ENCODE results near the gene MYOD1.

Gene MYOD1

DNA sequence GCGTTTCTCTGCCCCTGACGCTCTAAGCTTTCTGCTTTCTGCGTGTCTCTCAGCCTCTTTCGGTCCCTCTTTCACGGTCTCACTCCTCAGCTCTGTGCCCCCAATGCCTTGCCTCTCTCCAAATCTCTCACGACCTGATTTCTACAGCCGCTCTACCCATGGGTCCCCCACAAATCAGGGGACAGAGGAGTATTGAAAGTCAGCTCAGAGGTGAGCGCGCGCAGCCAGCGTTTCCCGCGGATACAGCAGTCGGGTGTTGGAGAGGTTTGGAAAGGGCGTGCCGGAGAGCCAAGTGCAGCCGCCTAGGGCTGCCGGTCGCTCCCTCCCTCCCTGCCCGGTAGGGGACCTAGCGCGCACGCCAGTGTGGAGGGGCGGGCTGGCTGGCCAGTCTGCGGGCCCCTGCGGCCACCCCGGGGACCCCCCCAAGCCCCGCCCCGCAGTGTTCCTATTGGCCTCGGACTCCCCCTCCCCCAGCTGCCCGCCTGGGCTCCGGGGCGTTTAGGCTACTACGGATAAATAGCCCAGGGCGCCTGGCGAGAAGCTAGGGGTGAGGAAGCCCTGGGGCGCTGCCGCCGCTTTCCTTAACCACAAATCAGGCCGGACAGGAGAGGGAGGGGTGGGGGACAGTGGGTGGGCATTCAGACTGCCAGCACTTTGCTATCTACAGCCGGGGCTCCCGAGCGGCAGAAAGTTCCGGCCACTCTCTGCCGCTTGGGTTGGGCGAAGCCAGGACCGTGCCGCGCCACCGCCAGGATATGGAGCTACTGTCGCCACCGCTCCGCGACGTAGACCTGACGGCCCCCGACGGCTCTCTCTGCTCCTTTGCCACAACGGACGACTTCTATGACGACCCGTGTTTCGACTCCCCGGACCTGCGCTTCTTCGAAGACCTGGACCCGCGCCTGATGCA is at the start of gene MYOD1:
Gene MYOD1 (plus strand): TSS at position 544 of the 910 bp plus-strand sequence. CDS start 212 bp downstream, at position 756.
- DNase-seq (ENCODE audit: low read depth in 2 of 2) = no peak

DNA sequence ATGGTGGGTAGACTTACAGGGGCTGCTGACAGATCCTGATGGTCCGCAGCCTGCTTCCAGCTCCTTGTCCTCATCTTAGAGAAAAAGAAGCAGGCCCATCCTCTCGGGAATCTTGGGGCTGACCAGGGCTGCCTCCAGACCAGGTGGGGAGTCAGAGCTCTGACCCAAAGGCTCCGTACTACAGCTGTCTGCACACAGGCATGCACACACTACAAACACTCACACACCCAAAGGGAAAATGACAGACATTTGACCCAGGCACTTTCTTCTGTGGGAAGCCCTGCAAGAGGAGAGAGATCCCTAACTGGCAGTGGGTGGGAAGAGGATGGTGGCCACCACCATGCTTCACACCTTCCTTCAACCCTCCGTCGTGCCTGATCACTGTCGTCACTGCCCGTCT is 46.9 kb upstream of the MYOD1 start:
- no peak for DNase-seq (ENCODE audit: low read depth in 2 of 2)

DNA sequence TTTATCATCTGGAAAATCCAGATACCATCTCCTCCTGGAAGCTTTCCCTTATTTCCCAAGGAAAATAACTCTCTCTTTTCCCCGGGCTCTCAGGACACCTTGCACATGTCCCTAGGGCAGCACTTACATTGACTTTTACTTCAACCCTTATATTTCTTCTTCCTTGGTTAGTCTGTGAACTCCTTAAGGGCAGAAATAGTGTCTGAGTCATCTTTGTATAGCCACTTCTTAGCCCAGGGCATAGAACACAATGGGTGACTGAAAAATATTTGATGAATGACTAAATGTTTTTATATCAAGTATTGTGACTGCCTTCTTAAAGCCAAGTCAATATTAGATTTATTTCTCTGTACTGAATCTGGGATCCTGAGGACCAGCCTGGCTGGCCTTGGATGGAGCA is 45.4 kb upstream of the MYOD1 start:
- no peak for DNase-seq (ENCODE audit: low read depth in 2 of 2)

DNA sequence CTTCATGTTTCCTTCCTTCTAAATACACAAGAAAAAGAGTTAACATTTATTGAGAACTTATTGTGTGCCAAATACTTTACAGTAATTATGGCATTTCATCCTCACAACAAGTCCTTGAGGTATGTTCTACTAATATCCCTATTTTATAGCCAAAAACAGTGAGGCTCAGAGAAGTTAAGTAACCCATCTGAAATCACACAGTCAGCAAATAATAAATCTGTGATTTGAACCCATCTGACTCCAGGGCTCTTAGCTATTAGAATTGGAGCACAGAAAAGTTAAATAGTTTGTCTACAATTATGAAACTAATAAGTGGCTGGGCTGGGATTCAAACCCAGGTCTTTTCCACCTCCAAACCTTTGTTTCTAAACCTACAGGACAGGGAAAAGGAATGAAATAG is 36.5 kb upstream of the MYOD1 start:
- no peak for DNase-seq (ENCODE audit: low read depth in 2 of 2)

DNA sequence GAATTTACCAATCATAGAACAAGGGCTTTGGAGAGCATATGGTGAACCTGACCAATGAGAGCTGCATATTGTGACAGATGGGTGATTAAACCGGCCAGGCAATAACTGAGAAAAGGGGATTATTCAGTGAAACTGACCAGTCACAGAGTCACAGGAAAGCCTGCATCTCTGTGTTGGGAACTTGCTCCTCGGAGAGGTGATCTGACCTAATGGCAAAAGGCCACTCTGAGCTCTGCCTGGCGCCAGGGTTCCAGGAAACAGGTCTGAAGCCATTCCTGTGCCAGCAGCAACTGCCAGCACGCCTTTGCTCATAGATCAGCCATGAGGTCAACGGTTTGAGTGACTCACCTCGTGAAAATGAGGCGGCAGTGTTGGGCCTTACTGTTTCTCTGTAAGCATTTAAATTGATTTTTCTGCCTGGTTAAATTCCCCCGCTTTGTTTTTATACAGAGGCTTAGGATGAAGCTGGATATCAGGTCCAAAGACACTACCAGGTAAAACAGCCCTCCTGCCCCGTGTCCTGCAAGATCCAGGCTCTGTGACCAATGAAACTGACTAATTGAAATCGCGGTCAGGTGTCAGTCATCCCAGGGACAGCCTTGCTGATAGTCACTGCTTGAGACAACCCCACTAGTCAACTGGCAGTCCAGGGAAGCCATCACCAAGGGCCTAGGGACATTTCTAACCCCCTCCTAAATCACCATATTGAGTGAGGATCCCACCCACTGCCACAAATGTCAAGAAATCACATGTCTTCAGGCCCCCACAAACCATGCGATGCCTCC is 35.8 kb upstream of the MYOD1 start:
- DNase-seq (ENCODE audit: low read depth in 2 of 2) = no peak

DNA sequence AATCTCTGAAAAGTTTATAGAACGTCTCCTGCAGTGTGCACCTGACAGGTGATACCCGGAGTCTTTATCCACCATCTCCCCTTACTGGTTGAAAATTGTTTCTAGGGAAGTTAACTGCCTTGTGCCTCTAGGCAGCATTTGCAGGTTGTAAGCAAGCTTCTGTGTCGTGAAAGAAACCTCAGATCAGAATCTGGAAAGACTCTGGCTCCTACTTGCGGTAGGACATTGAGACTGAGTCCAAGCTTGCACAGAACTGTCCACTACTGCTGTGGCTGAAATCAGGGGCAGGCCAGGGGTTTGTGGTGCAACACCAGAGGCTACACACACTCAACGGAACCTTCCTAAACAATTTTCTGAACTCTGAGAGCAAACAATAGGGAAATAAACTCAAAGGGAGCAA is 34.8 kb upstream of the MYOD1 start:
- no peak for DNase-seq (ENCODE audit: low read depth in 2 of 2)

DNA sequence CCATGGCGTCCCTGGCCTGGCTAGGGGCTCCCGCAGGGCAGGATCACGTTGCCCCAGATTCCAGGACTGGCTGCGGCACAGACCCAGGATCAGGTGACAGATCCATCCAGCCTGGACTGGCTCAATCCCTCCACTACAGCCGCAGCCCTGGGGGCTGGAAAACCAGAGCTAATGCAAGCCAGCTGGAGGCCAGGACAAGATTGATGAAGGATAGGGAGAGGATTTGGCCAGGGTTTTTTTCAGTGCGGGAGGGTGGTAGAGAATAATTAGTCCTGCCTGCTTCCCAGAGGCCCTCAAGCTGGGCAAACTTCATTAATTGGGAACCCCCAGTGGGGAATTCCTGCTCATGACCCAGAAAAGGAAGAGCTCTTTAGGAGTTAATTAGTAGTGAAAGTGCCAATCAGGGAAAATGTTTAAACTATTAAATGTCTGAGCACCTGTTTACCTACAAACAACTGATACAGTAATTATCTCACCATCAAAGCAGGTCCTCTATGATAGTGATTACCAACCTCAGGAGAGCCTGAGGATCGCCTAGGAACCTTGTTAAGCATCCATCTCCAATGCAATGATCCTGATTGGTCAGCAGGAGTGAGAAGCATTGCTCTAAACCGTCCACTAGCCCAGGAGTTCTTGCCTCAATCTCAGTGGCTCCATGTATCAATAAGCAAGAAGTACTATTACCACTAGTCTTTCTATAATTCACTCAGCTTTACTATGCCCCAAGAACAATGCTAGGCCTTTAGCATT is 33.0 kb upstream of the MYOD1 start:
- DNase-seq (ENCODE audit: low read depth in 2 of 2) = no peak

DNA sequence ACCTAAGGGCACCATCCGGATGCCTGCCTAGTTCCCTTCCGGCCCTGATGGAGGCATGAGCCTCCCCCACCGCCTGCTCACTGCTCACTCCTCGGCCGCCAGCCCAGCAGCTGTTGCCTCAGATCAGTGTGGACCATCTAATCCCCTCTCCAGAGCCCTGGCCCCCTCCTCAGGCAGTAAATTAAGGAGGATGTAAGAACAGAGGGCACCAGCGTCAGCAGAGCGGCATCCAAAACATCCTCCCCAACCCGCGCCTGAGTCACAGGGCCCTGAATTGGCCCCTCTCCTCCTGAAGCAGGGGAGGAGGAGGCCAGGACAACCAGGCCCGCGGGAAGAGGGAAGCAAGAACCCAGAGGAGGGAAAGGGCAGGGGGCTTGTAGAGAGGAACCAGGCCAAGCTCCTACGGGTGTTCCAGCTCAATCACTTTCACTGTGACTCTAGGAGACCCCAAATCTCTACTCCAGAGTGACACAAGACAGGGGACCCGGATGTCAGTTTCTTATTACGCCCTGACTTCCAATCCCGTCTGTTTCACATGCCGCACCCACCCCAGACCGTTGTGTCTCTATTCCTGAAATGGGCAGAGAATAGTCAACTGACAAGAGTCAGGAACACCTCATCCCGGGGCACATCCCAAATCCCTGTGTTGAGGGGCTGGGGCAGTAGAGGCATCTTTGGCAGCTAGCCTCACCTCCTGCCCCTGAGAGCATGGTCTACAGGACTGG is 31.3 kb upstream of the MYOD1 start:
- no peak for DNase-seq (ENCODE audit: low read depth in 2 of 2)

DNA sequence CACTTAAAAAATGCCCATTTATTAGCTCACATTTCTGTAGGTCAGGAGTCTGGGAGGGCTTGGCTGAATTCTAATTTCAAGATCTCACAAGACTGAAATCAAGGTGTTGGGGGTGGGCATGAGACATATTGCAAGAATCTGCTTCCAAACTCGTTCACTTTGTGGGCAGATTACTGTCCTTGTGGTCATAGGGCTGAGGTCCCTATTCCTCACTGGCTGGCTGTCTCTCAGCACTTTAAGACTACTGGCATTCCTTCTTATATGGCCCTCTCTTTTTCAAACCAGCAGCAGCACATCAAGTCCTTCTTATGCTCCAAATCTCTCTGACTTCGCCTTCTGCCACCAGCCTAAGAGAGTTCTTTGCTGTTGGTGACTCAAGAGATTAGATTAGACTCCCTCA is 27.8 kb upstream of the MYOD1 start:
- no peak for DNase-seq (ENCODE audit: low read depth in 2 of 2)

DNA sequence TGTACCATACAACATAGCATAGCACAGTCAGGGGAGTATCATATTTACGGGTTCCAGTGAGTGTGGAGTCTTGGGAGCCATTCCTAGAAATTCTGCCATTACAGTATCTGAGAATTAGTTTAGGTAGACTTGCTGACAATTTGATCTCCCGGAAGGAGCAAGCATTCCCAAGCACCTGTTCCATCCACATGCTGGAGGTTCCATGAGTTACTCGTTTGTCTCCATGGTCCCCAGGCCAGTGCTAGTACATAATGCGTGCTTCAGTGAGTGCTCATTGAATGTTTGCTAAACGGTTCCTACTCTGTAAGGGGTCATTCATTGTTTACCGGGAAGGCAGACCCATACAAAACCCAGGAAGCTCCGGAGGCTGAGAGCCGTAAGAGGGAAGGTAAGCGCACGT is 27.4 kb upstream of the MYOD1 start:
- no peak for DNase-seq (ENCODE audit: low read depth in 2 of 2)

DNA sequence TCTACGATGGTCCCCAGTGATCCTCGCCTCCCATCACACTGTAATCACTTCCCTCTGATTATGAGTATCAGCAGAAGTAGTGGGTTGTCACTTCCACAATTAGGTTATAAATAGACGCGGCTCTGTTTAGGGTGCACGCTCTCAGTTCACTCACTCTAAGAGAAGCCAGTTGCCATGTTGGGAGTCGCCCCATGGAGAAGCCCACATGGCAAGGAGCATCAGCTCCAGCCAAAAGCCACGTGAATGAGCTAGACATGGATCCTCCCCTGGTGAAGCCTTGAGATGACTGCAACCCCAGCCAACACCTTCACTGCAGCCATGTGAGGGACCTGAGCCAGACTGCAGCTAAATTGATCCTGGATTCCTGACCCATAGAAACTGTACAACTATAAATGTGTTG is 26.4 kb upstream of the MYOD1 start:
- no peak for DNase-seq (ENCODE audit: low read depth in 2 of 2)

DNA sequence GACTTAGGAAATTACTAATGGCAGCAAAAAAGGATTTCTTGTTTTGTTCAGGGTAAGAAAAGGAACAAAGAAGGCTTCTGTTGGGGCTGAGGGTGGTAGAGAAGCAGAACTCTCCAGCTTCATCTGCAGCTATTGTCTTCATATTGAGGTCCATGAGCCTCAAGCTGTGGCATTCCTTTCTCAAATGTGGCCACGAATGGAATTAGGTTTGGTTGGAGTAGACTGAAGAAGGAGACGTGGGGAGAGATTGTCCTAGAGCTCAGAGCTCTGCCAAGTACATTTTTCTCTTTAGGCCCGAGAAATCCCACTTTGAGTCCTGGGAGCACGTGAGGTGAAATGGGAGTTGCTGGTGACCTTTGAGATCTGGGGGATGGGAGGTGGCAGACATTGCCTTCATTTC is 25.8 kb upstream of the MYOD1 start:
- DNase-seq (ENCODE audit: low read depth in 2 of 2) = no peak

DNA sequence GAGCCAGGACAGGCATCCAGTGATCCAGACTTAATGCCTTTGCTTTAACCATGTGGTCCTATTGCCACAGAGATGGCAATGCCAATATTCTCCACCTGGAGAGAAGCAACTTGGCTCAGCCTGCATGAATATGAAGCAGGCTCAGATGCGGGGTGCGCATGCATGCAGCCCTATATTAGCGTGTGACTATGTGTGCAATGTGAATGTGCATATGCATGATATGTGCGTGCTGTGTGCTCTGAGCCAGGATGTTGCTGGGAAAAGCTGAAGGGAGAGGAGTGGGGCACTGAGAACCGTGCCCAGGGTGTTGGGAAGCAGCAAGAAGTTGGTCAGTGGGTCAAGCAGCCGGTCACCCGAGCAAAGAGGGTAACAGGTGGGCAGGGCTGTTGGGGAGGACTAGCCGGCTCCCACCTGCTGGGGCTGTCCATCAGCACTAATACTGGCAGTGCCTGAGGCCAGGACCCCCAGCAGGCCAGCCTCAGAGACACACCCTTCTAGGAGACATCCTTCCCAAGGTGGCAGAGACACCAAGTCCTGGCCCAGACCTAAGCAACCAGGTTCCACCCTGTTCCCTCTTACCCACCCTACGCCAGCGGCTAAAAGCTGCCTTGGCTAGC is 24.8 kb upstream of the MYOD1 start:
- no peak for DNase-seq (ENCODE audit: low read depth in 2 of 2)

DNA sequence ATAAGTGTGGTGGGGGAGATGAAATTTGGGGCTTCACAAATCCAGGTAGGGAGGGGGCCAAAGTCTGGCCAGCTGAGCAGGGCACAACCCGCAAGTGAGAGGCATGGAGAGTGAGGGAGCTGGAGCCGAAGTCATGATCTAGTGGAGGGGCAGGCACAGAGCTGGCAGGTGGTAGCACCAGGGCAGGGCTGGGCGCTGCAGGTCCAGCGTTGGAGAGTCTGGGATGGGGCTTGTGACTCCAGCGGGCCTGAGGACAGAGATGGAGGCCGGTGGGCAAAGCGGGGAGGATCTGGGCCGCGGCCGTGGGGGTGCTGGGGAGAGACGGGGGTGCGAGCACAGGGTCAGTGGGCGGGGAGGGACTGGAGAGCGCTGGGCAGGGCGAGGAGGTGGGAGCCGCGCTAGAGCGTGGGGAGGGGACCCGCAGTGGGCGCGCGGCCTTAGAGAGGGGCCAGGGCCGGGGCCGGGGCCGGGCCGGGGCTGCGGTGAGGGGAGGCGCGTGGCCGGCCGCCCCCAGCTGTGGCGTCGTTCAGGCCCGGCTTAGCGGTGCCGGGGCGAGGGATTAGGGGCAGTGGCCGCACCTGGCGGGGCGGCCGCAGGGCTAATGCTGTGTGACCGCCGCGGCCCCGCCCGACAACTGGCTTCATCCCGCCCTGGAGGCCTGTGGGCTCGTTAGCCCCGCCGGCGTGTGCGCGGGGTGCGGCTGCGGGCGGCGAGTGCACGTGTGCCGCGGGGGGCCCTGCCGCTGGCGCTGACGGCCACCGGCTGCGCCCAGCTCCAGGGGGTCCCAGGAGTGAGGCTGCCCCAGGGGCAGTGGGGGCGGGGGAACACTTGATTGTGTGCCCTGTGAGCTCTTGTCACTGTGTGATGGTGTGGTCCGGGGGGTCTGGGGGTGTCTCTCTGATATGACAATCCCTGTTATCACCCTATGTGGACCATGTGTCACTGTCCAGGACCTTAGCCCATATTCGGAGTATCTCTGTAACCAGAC is 23.6 kb upstream of the MYOD1 start:
- no peak for DNase-seq (ENCODE audit: low read depth in 2 of 2)

DNA sequence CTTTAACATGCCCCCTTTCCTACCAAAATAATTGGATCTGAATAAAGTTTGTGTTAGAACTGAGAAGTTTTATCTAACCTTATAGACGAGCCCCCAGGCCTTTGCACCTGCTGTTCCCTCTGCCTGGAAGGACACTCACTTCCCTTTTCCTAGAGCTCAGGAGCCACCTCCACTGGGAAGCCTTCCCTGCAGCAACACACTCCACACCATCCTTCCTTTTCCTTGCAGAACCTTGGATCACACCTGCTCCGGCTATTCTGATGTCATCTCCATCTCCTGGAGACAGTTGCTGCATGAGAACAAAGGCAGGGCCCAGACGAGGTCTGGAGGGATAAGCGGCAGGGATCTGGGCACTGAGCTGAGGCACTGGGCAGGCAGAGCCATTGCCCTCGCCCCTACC is 22.6 kb upstream of the MYOD1 start:
- DNase-seq (ENCODE audit: low read depth in 2 of 2) = no peak

DNA sequence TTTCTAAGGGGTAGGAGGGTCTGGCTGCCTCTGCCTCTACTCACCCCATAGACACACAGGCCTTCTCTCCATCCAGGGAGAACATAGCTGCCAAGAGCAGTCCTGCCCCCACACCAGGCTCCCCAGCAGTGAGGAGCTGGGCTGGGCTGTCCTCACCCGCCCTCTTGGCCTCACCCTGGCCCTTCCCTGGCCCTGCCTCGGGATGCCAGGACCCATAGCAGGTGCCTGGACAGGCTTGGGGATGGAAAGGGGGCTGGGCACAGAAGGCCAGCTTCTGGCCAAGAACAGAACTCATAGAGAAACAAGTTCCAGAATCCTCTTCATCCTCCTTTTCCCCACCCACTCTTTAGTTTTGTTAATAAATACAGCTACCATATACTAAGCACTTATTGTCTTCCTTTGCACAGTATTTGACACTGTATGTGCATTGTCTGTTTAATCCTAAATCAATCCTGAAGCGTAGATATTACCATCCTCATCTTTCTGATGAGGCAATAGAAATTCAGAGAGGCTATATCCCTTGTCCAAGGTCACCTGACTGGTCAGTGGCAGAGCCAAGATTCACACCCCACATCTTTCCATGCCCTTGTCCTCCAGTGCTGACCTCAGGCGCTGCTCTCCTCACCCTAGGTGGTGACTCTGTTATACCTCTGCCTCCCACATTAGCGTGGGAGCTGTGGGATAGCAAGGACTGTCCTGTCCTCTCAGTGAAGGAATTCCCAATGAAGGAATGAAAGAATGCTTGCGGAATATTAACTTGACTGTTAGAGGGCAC is 22.0 kb upstream of the MYOD1 start:
- DNase-seq (ENCODE audit: low read depth in 2 of 2) = no peak

DNA sequence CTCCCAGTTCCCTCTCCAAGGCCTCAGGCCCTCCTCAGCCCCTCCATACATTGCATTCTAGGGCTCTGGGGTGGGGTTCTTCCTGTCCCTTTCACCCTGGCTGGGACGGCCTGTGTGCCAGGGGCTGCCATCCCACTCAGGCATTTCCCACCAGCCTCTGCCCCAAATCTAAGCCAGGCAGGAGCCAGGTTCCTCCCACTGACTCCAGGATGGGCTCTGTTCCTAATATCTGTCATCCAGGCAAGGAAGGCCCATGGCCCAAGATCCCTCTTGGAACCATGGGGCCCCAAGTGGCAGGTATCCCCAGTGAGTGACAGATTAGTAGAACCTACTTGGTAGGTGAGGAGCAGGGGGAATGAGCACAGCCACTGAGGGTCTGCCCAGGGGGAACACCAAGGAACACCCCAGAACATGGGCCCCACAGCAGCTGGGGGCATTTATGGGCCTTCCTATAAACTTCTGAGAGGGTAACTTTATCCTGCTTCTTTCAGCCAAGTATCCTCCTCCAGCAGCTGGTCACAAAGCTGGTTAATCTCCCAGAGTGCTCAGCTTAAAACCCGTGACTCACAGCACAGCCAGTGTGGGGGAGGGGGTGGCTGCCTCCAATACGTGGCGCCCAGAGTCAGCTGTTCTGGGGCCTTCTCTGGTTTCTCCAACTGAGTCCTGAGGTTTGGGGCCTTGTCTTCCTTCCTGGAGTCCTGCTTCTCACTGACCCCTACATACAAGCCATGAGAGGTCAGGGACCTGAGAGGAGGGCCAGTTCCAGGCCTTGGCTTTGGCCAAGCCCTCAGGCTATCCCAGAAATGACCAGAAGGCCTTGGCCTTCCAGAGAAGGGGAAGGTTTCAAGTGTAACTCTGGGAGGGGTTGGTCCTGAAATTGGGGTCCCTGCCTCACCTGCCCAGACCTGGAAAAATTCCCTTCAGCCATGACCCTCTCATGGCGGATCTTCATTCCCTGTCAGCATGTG is 19.9 kb upstream of the MYOD1 start:
- DNase-seq (ENCODE audit: low read depth in 2 of 2) = no peak

DNA sequence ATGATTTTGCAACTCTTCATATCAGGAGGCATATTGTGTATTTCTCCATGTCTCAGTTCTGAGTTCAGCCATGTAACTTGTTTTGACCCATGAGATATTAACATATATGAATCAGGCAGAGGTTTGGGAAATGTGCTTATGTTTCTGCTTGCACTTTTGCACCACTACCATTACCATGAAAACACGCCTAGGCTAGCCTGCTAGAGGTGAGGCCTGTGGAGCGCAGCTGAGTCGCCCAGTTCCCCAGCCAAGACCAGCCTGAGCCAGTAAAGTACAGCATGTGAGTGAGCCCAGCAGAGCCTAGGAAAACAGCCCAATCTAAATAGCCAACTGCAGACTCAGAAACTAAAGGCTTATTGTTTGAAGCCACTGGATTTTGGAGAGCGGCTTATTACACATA is 18.4 kb upstream of the MYOD1 start:
- DNase-seq (ENCODE audit: low read depth in 2 of 2) = no peak
